GM12873 (cell line): ENCODE data around the gene RAB43.

Experiments used
- TF ChIP-seq, protein P1 (sequence below): IDR thresholded peaks from 2 replicates; pipeline ENCODE4 v1.5.1; 2012; ENCODE audit warnings: low read depth, mild to moderate bottlenecking, moderate library complexity, low read length, control low read depth; ENCODE audit not compliant: insufficient read depth; ENCODE audit errors: missing control alignments

RAB43 gene

GRCh38 chr3:129063091-129063640 lies 58.4 kb downstream of the RAB43 start:
- TF ChIP-seq, protein P1, sequence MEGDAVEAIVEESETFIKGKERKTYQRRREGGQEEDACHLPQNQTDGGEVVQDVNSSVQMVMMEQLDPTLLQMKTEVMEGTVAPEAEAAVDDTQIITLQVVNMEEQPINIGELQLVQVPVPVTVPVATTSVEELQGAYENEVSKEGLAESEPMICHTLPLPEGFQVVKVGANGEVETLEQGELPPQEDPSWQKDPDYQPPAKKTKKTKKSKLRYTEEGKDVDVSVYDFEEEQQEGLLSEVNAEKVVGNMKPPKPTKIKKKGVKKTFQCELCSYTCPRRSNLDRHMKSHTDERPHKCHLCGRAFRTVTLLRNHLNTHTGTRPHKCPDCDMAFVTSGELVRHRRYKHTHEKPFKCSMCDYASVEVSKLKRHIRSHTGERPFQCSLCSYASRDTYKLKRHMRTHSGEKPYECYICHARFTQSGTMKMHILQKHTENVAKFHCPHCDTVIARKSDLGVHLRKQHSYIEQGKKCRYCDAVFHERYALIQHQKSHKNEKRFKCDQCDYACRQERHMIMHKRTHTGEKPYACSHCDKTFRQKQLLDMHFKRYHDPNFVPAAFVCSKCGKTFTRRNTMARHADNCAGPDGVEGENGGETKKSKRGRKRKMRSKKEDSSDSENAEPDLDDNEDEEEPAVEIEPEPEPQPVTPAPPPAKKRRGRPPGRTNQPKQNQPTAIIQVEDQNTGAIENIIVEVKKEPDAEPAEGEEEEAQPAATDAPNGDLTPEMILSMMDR: no peak

- TF ChIP-seq, protein P1: no peak
These were observed 59.4 kb downstream of the RAB43 start for GRCh38 chr3:129061888-129062834.

- TF ChIP-seq, protein P1: no peak
These were observed 60.3 kb downstream of the RAB43 start for GRCh38 chr3:129061023-129061887.

GRCh38 chr3:129060276-129061022 lies 61.2 kb downstream of the RAB43 start, which contains the start of gene GP9:
GP9 (plus strand) TSS chr3:129060779; CDS start chr3:129061740, 961 bp downstream.
- TF ChIP-seq, protein P1: no peak

DNA sequence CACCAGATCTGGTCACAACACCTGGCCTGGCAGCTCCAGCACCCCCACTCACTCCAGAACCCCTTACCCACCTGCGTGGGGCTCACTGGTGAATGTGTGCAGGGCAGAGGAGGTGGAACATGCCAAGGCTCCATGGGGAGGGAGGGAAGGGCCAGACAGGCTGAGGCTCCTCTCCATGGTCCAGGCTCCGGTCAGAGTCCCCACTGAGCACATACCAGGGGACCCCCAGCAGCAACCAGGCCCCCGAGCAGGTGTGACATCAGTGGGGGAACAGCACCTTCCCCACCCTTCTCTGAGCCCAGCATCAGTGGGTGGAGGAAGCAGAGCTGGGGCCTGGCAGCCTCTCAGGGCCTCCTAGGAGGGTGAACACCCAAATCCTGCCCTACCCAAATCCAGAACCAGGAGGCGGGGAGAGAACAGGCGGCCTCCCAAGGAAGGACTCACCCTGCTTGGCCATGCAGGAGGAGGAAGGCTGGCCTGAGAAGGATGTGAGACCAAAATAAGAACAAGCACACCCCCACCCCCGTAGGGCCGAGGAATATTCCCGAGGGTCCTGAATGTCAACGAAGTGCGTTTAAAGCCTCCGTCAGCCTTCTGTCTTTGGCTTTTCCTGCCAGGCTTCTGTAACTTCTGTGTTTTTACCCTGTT lies 62.2 kb downstream of the RAB43 start:
- TF ChIP-seq, protein P1: no peak

GRCh38 chr3:129058441-129059200 lies 63.0 kb downstream of the RAB43 start:
- TF ChIP-seq, protein P1: no peak
